GM10266 (cell line): ENCODE data around the gene RBM12.

Experiments
- DNase-seq: peaks from one replicate; pipeline ENCODE4 v3.0.0; 2012; ENCODE audit errors: extremely low spot score
- TF ChIP-seq, protein P1 (sequence below): IDR thresholded peaks from 2 replicates; pipeline ENCODE4 v1.5.1; 2012; ENCODE audit warnings: mild to moderate bottlenecking, low read depth; ENCODE audit not compliant: control insufficient read depth, insufficient read depth; ENCODE audit errors: missing control alignments

Gene RBM12

DNA sequence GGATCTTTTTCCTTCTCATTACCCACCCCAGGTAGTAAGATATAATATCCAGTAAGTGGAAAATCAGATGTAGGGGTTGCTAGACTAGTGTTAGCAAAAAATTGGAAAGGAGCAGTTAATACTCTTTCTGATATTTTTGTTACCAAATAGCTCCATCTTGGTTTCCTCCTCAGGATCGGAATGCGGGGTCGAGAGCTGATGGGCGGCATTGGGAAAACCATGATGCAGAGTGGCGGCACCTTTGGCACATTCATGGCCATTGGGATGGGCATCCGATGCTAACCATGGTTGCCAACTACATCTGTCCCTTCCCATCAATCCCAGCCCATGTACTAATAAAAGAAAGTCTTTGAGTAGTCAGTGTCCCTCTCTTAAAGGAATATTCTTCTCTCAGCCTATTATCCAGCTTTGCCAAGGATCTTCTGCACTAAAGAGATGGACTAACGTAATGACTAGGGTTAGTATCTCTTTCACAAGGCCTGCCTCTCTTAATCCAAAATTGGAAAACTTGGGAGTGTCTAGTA is 36.0 kb upstream of the RBM12 start:
- no peak for DNase-seq
- TF ChIP-seq, protein P1, sequence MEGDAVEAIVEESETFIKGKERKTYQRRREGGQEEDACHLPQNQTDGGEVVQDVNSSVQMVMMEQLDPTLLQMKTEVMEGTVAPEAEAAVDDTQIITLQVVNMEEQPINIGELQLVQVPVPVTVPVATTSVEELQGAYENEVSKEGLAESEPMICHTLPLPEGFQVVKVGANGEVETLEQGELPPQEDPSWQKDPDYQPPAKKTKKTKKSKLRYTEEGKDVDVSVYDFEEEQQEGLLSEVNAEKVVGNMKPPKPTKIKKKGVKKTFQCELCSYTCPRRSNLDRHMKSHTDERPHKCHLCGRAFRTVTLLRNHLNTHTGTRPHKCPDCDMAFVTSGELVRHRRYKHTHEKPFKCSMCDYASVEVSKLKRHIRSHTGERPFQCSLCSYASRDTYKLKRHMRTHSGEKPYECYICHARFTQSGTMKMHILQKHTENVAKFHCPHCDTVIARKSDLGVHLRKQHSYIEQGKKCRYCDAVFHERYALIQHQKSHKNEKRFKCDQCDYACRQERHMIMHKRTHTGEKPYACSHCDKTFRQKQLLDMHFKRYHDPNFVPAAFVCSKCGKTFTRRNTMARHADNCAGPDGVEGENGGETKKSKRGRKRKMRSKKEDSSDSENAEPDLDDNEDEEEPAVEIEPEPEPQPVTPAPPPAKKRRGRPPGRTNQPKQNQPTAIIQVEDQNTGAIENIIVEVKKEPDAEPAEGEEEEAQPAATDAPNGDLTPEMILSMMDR: no peak

DNA sequence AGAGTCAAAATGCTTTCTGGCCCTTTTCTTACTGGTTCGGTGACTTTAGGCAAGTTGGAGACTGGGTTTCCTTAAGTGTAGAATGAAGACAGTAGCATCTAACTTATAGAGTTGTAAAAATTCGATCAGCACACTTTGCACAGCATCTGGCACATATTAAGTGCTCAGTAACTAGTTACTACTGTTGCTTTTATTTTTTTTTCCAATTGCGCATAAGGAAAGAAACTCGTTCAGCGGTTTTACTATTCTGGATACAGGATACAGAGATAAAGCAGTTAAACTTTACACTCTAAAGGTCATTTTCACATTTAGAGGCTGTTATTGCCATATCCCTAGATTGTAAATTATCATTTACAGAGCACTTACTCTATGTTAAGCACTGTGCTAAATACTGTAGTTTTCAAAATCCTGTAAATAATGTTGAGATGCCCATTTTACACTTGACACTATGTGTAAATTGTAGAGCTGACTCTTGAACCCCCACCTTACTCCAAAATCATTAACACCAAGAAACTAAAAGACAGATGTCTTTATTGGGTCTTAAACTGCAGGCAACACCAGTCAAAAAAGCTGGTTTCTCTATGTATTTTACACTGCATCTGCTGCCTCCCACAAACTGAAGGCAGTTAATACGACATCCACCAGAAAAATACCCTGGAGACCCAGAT is 35.4 kb upstream of the RBM12 start:
- no peak for DNase-seq
- TF ChIP-seq, protein P1: no peak

DNA sequence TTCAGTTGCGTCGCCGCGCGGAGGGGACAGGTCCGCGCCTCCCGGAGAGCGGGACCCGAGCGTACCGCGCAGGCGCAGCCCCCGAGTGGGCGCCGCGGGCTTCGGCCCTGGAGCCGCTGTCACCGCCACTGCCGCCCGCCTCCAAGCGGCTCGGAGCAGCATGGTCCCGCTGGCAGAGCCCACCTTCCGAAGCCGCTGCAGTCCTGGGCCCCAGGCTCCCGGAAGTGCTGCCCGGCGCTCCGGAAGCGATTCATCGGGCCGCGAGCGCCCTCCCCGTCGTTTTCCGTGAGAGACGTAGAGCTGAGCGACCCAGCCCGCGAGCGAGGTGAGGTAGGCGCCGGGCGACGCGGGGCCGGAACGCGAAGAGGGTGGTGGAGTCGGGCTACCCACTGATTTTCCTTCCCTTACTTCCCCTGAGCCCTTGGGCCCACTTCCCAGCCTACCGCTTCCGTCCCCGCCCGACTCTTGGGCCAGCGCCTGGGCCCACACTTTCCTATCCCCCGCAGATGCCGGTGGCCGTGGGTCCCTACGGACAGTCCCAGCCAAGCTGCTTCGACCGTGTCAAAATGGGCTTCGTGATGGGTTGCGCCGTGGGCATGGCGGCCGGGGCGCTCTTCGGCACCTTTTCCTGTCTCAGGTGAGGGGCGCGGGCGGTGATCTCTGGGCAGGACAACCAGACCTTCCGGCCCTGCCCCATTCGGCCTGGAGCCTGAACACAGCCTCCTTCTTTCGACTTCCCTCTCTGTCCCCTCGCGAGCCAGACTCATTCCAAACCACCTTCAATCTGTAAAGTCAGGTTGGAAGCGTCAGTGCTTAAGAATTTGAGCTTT is 34.6 kb upstream of the RBM12 start, which contains the start of the genes NFS1 and ROMO1:
Gene NFS1 (minus strand): TSS at position 226 of the 830 bp plus-strand sequence. CDS start 64 bp downstream, at position 162.
Gene ROMO1 (plus strand): TSS at position 279 of the 830 bp plus-strand sequence. CDS start 228 bp downstream, at position 507.
- DNase-seq: peak; percentile 89
- TF ChIP-seq, protein P1: peak; percentile 27

DNA sequence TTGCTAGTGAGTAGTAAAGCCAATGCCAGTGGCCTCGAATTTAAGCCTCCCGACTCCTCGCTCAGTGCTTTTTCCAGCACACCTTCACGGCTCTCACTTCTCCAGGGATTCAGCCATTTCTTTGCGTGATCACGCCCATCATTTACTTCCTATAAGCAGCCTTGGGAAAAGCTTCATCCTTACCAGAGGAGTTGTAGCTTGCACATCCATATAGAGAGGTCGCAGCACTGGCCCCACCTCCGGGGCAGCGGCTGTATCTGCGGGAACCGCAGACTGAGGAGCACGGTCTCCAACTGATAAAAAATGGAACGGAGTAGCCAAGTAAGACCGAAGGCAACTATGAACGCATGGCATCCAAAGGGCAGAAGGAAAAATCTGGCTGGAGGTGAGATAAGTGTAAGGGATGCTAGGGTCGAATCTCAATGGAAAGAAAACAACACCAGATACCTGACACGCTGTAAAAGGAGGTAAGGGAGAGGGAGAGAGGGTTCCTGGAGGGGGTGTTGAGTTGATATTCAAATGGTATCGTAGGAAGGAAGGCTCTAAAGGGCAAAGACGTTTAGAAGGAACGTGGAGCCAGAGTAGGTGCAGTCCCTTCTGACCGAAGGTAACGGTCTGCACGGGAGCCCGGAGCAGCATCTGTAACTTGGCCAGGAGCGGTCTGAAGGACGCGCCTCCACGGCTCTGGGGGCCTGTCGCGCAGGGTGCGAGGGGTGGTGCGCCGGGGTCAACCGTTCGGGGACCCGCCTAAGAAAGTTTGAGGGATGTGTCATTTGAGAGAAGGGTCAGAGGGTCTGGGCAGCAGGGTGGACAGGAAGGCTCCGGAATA is 33.8 kb upstream of the RBM12 start:
- TF ChIP-seq, protein P1: no peak
- DNase-seq: no peak

DNA sequence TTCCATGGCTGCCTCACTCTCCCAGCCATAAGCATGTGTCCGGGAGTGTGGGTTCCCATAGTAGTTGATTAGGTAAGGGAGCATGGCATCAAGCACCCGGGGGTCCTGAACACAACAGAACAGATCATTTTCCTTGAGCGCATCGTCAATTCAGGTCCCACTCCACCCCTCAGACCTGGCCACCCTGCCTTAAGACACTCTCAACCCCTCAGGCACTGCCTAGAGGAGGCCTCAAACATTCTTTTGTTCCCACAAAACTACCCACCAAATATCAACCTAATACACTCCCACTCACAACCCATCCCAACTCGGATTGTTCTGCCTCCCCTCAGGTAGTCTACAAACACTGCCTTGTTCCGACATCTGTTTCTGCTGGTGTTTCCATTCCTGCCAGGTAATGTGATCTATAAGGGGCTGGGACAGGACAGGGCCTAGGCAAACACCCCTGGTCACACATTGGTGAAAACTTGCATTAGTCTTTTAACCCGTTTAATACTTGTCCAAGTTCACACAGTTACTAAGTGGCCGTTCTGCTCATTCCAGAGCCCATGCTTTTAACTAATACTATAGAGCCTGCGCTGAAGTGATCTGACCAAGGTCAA is 33.1 kb upstream of the RBM12 start:
- TF ChIP-seq, protein P1: no peak
- DNase-seq: no peak

DNA sequence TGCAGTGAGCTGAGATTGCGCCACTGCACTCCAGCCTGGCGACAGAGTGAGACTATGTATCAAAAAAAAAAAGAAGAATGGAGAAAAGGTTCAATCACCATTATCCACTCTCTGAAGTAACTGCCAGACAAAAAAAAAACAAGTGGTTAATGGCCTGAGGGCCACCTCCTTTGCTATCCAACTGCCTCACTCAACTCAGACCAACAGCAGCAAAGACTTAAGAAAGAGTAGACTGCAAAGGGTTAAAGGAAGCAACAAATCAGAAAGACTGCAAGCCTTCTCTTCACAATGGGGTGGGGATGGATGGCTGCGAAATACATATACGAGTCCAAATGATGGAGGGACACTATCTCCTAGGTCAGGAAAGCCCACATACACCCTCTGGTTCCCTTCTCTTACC is 31.3 kb upstream of the RBM12 start:
- TF ChIP-seq, protein P1: no peak
- DNase-seq: no peak
